Epithelial cell of prostate (primary cell): ENCODE data around the gene SNRPE.
"Not testable (repeated sequence)": the region's sequence is repeated elsewhere in the genome, so short reads cannot be mapped to it uniquely, and the experiment has no call there.

Experiments
- DNase-seq: peaks from one replicate; pipeline ENCODE4 v3.0.0-alpha.2; 2011; ENCODE audit warnings: low read depth, low spot score
- H3K27ac ChIP-seq: fragments of 450-650 bp; 2 replicates; pipeline ENCODE4 v1.5.1; 2017; ENCODE audit warnings: mild to moderate bottlenecking

SNRPE gene

GRCh38 chr1:203861379-203862184, at the start of gene SNRPE:
Gene SNRPE, plus strand, starts transcription at chr1:203861599. Its CDS starts 61 bp downstream, at chr1:203861660.
- peak within 1 kb of the TSS; percentile 96 for H3K27ac ChIP-seq
- DNase-seq, result peak; percentile 87

- no peak overlapping the region for H3K27ac ChIP-seq
- no peak for DNase-seq
These were observed 47.6 kb upstream of the SNRPE start for GRCh38 chr1:203813581-203814341.

GRCh38 chr1:203818399-203818798, 43.0 kb upstream of the SNRPE start:
- DNase-seq, result no peak

GRCh38 chr1:203823306-203823705, 38.1 kb upstream of the SNRPE start:
- no peak for DNase-seq
- peak overlapping the region; percentile 9 for H3K27ac ChIP-seq

More at GRCh38 chr1:203818399-203818798, 43.0 kb upstream of the SNRPE start:
- H3K27ac ChIP-seq, result no peak overlapping the region

- H3K27ac ChIP-seq, result no peak overlapping the region
- DNase-seq, result no peak
These were observed 35.2 kb upstream of the SNRPE start for GRCh38 chr1:203826175-203826574.

- DNase-seq, result no peak
- no peak overlapping the region for H3K27ac ChIP-seq
These were observed 33.4 kb upstream of the SNRPE start for GRCh38 chr1:203828002-203828401.

GRCh38 chr1:203828503-203828902, 32.9 kb upstream of the SNRPE start:
- no peak overlapping the region for H3K27ac ChIP-seq
- DNase-seq, result no peak

GRCh38 chr1:203829247-203829646, 32.2 kb upstream of the SNRPE start:
- not testable (repeated sequence) for H3K27ac ChIP-seq, DNase-seq

GRCh38 chr1:203835476-203835875, 25.9 kb upstream of the SNRPE start:
- no peak for DNase-seq
- H3K27ac ChIP-seq, result no peak overlapping the region

- no peak for DNase-seq
- no peak overlapping the region for H3K27ac ChIP-seq
These were observed 22.3 kb upstream of the SNRPE start for GRCh38 chr1:203839081-203839480.

GRCh38 chr1:203840208-203840808, 21.1 kb upstream of the SNRPE start:
- H3K27ac ChIP-seq, result no peak overlapping the region

GRCh38 chr1:203842559-203842876, 18.9 kb upstream of the SNRPE start:
- H3K27ac ChIP-seq, result no peak overlapping the region
- no peak for DNase-seq

More at GRCh38 chr1:203840208-203840808, 21.1 kb upstream of the SNRPE start:
- DNase-seq, result no peak

- no peak overlapping the region for H3K27ac ChIP-seq
- no peak for DNase-seq
These were observed 18.0 kb upstream of the SNRPE start for GRCh38 chr1:203843435-203843834.

GRCh38 chr1:203853112-203853511, 8.3 kb upstream of the SNRPE start:
- not testable (repeated sequence) for H3K27ac ChIP-seq

GRCh38 chr1:203858055-203858454, 3.3 kb upstream of the SNRPE start:
- no peak for DNase-seq
- H3K27ac ChIP-seq, result peak overlapping the region; percentile 74

More at GRCh38 chr1:203853112-203853511, 8.3 kb upstream of the SNRPE start:
- DNase-seq, result not testable (repeated sequence)

- peak overlapping the region; percentile 74 for H3K27ac ChIP-seq
- no peak for DNase-seq
These were observed 2.4 kb upstream of the SNRPE start for GRCh38 chr1:203858975-203859374.

- peak overlapping the region; percentile 96 for H3K27ac ChIP-seq
- peak; percentile 85 for DNase-seq
These were observed 888 bp upstream of the SNRPE start for GRCh38 chr1:203860396-203861025.

GRCh38 chr1:203867802-203868201, 6.4 kb downstream of the SNRPE start:
- peak overlapping the region; percentile 42 for H3K27ac ChIP-seq
- DNase-seq, result peak; percentile 8

- H3K27ac ChIP-seq, result no peak overlapping the region
- DNase-seq, result no peak
These were observed 8.8 kb downstream of the SNRPE start for GRCh38 chr1:203870245-203870644.

- no peak overlapping the region for H3K27ac ChIP-seq
- DNase-seq, result peak; percentile 8
These were observed 9.9 kb downstream of the SNRPE start for GRCh38 chr1:203871114-203871880.
